ENCODE data around the gene CCR7. TPM values are rescaled to one million over a fixed set of nuclear protein-coding genes. Genes with fewer than 3 reads are reported as not detected.

The CCR7 gene
- polyA plus RNA-seq, 3 donors, result 0.24 to 0.65 (median 0.54) TPM

DNA sequence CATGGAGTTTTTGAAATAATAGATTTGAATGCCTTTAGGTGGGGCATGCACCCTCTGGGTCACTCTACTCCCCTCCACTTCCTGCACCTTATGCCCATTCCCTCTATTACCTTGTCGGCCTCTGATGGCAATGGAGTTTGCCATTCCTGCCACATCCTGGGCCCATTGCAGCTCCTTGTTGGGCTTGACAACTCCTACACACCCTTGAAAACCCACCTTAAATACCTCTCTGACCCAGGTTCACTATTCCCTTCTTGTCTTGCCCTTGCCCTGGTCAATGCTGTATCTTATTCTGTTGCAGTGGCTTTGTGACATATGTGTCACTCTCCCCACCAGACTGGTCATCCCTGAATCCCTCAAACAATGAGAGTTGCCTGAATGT is 2.4 kb downstream of the CCR7 start:
- no peak for DNase-seq

- DNase-seq, result no peak
These were observed 3.2 kb downstream of the CCR7 start for GRCh38 chr17:40561871-40562611.

DNA sequence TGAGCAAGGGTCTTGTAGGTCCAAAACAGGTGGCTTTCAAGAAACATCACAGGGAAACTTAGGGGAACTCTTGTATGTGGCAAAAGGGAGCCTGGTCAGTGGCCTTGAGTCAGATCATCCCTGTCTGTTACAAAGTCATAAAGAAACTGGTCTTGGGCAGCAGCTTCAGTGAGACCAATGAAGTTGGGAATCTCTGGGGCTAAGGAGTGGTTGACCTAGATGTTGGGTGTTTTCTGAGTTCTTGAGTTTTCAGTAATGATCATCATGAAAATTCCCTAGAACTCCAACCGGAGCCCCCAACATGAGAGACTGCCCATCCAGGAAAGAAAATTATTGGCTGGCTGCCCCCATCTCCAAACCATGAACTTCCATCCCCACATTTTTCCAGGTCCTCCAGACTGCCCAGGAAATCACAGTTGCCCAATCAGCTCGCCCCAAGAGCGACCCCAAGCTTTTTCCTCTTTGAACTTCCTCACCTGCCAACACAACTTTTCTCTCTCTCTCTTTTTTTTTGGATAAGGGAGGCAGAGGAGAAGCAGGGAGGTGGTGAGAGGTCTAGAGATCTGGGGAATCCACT is 3.9 kb downstream of the CCR7 start:
- no peak for DNase-seq

GRCh38 chr17:40560592-40561293 is 4.5 kb downstream of the CCR7 start:
- no peak for DNase-seq

GRCh38 chr17:40559954-40560591 is 5.2 kb downstream of the CCR7 start:
- peak; percentile 92 for DNase-seq

DNA sequence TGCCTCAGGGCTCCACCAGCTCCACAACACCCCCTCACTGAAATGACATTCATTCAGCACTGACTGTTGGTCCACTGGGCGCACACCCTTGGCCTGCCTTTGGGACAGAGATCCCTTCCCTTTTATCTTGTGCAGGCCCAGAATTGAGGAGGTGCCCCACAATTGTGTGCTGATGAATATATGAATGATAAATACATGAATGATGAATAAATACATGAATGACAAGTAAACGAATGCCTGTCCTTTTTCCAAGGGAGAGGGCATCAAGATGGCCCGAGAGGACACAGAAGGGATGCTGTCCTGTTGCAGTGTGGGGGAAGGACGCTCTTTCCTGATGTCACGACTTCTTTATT is 5.7 kb downstream of the CCR7 start:
- DNase-seq, result no peak

DNA sequence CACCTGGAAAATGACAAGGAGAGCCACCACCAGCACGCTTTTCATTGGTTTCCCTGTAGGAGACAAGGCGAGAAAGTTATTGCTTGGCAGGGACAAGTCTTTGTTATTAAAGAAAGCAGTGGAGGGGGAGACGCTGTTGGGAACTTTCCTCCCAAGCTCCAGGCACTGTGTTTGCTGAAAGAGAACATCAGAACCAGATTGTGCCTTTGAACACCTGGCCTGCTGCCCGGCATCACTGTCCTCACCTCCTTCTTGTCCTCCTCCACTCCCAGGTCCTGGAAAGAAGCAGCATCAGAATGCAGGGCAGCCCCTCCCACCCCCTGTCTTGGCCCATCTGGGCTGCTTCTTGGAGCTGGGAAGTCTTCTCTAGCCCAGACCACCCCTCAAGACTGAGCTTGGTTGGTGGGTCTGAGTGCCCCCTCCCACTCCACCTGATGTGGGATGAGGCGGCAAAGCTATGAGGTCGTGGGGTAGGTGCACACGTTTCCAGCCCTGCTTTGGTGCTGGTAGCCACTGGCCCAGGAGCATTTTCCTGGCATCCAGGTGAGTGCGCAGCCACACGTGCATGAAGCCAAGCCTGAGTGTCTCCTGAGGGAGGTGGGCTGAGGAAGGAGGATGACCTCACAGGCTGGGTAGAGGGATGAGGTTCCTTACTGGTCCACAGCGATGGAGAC is 6.2 kb downstream of the CCR7 start:
- no peak for DNase-seq

GRCh38 chr17:40558300-40558889 is 6.9 kb downstream of the CCR7 start:
- DNase-seq, result no peak

DNA sequence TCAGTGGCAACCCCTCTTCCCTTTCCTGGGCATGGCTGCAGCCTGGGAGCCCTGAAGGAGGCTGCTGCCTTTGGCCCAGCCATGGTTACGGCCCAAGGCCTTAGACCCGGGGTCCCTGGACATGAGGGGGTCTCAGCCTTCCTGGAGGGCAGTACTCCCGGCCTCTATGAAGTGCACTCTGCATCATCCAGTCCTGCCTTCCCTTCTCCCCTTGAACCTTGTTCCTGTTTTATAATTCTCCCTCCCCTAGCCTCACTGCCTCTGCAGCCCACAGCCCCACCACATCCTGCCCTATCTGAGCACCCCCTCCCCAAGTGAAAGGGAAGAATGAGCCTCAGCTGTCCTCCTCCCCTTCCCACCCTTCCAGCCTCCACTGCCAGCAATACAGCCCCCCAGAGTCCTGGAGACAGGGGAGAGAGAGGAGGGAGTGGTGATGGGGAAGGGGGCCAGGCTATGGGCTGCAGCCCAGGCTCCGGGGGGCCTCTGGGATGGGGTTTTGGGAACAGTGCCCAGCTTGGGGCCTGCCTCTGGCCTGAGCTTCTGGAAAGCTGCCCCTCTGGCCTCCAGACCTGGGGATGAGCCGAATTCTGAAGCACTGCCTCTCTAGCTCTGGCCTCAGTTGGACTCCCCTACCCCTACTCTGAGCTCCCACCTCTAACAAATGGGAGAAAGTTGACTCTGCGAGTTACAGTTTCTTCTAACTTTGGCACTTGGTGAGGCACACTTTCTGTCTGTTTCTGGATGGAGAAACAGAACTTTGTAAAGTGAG is 7.6 kb downstream of the CCR7 start:
- no peak for DNase-seq

GRCh38 chr17:40556884-40557414 is 8.3 kb downstream of the CCR7 start:
- DNase-seq, result no peak

GRCh38 chr17:40556198-40556661 is 9.0 kb downstream of the CCR7 start:
- DNase-seq, result no peak

GRCh38 chr17:40555296-40556190 is 9.7 kb downstream of the CCR7 start:
- no peak for DNase-seq

GRCh38 chr17:40554646-40555295 is 10.5 kb downstream of the CCR7 start:
- no peak for DNase-seq

GRCh38 chr17:40553694-40554534 is 11.4 kb downstream of the CCR7 start:
- no peak for DNase-seq

DNA sequence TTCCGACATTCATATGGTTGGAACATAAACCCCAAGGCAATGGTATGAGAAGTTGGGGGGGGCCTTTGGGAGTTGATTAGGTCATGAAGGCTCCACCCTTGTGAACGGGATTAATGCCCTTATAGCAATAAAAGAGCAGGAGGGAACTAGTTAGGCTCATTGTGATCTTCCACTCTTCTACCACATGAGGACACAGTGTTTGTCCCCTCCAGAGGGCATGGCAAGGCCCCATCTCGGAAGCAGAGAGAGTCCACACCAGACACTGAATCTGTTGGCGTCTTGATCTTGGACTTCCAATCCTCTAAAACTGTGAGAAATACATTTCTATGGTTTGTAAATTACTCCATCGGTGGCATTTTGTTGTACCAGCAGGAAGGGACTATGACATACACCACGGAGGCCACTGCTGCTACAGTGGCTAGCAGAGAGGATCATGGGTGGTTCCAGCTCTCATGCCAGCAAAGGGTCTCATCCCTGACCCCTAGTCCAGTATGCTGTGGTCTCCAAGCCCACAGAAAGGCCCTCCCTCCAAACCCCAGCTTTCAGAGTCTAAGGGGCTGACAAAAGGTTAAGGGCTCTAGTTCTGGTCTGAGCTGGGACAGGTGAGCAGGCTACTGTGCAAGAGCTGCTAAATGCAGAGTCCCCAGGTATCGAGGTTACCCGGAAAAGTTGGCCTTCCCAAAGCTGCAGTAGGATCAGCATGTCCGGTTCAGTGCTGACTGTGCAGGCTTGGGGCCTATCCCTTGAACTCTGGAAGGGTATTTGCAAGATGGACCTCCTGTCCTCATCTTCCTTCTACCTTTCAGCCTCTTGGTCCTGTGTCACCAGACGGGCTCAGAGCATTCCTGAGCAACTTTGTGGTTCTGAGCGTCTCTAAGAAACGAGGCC is 12.2 kb downstream of the CCR7 start:
- no peak for DNase-seq

- no peak for DNase-seq
These were observed 13.1 kb downstream of the CCR7 start for GRCh38 chr17:40551879-40552768.

Measured in renal pelvis (tissue), 4 donors.